OCI-LY7 (cell line): ENCODE results near the gene OPCML. TPM values are rescaled to one million over a fixed set of nuclear protein-coding genes. Genes with fewer than 3 reads are reported as not detected.

Experiments used
- BruUV-seq: library from RNA; stranded (reverse); fragments of 400-500 nt; replicated peaks from 2 replicates; lab custom pipeline; 2021; lab: Mats Ljungman, UMichigan
- CTCF ChIA-PET: fragments of 300-600 bp; sonication (Branson Sonifier 250); formaldehyde crosslinking; loops from one replicate; lab custom pipeline; 2022; ENCODE audit warnings: antibody characterized with exemption; ENCODE audit not compliant: unreplicated experiment; lab: Charles Lee
- POLR2A ChIA-PET: fragments of 300-600 bp; sonication (Branson Sonifier 250); formaldehyde crosslinking; loops from one replicate; lab custom pipeline; 2022; ENCODE audit warnings: antibody characterized with exemption; lab: Charles Lee
- DNase-seq: peaks from one replicate; pipeline ENCODE4 v3.0.0-alpha.2; 2015; ENCODE audit warnings: low spot score
- H2AFZ ChIP-seq: fragments of 200-600 bp; sonication (generic), shearing (Covaris generic); 2 replicates; pipeline ENCODE4 v1.6.1; 2014; ENCODE audit warnings: mild to moderate bottlenecking, antibody characterized with exemption, low read length, moderate library complexity
- H3K27ac ChIP-seq: fragments of 200-600 bp; sonication (generic); 2 replicates; pipeline ENCODE4 v1.5.1; 2014; ENCODE audit warnings: mixed run types, low read depth, mild to moderate bottlenecking, moderate library complexity, low read length, inconsistent platforms; ENCODE audit not compliant: poor library complexity, severe bottlenecking
- H3K36me3 ChIP-seq: fragments of 200-600 bp; sonication (generic); 2 replicates; pipeline ENCODE4 v1.6.1; 2014; ENCODE audit warnings: mild to moderate bottlenecking, antibody characterized with exemption, low read length, moderate library complexity, mixed read lengths; ENCODE audit not compliant: insufficient read depth
- H3K4me1 ChIP-seq: fragments of 200-600 bp; sonication (generic); 2 replicates; pipeline ENCODE4 v1.5.1; 2014; ENCODE audit warnings: mild to moderate bottlenecking, low read length; ENCODE audit not compliant: insufficient read depth, poor library complexity, severe bottlenecking
- H3K4me2 ChIP-seq: fragments of 200-600 bp; sonication (generic); 2 replicates; pipeline ENCODE4 v1.6.1; 2014; ENCODE audit warnings: mild to moderate bottlenecking, low read length
- H3K4me3 ChIP-seq: fragments of 200-600 bp; sonication (generic); 2 replicates; pipeline ENCODE4 v1.5.1; 2014; ENCODE audit warnings: mild to moderate bottlenecking, low read depth, low read length; ENCODE audit not compliant: poor library complexity, severe bottlenecking
- H3K79me2 ChIP-seq: fragments of 200-600 bp; sonication (generic); 2 replicates; pipeline ENCODE4 v1.6.1; 2016; ENCODE audit warnings: low read depth, mild to moderate bottlenecking, low read length, moderate library complexity, mixed read lengths; ENCODE audit not compliant: insufficient read depth
- H3K9me2 ChIP-seq: fragments of 200-600 bp; sonication (generic); 2 replicates; pipeline ENCODE4 v1.6.1; 2016; ENCODE audit warnings: mild to moderate bottlenecking, low read length, mixed read lengths; ENCODE audit not compliant: insufficient read depth
- H3K9me3 ChIP-seq: fragments of 200-600 bp; sonication (generic); 2 replicates; pipeline ENCODE4 v1.6.1; 2014; ENCODE audit warnings: mild to moderate bottlenecking, mixed run types, low read length, mixed read lengths
- H4K20me1 ChIP-seq: fragments of 200-600 bp; sonication (generic); 2 replicates; pipeline ENCODE4 v1.6.1; 2014; ENCODE audit warnings: mild to moderate bottlenecking, antibody characterized with exemption, low read length, moderate library complexity, mixed read lengths; ENCODE audit not compliant: insufficient read depth
- CTCF ChIP-seq: fragments of 200-600 bp; sonication (generic); conservative IDR thresholded peaks from 2 replicates; pipeline ENCODE4 v1.5.1; 2014; ENCODE audit warnings: mild to moderate bottlenecking, antibody characterized with exemption, low read length, moderate library complexity, mixed read lengths
- EZH2phosphoT487 ChIP-seq: fragments of 200-600 bp; sonication (generic); IDR thresholded peaks from 2 replicates; pipeline ENCODE4 v1.6.1; 2018; ENCODE audit warnings: low read depth, borderline replicate concordance, mild to moderate bottlenecking, mixed run types, antibody characterized with exemption, low read length, moderate library complexity, mixed read lengths
- intact Hi-C: fragments of 100-400 bp; cut with micrococcal nuclease; formaldehyde crosslinking; loops from one replicate; pipeline ENCODE4 v1.10.0; 2022; ENCODE audit not compliant: unreplicated experiment
- total RNA-seq, 2 experiments: library from RNA; depleted of rRNA in 1 of 2; stranded (reverse); fragments of >200 nt in 1 of 2; shearing (Covaris generic) in 1 of 2; gene quantifications; 2 replicates each; pipeline ENCODE4 v1.2.3, GENCODE V29; 2014 to 2022

Gene OPCML
- total RNA-seq, 2 experiments from 2014 or later: not detected

DNA sequence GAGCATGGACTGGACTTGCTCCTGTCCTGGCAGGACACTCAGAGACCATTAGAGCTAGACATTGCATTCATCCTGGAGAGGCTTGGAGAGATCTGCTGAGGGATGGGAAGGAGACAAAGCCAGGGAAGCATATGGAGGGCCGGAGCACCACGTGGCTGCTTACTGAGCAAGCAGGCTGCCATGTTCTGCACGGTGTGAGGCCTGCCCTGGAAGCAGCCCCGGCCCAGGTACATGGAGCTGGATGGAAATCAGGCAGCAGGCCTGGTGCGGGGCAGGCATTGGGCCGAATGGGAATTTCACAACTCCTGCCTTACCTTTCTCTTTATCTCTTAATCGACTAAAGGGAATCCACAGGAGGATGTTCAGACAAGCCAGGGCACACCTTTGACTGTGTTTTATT lies 371.5 kb downstream of the OPCML start:
- ChIA-PET POLR2A (interaction anchor here (0.7 kb wide), 1 partner anchor 860 kb away, joined by 3 read pairs; no protein-coding TSS in a partner anchor), CTCF (interaction anchor here (0.6 kb wide), 1 partner anchor 21 kb away, joined by 3 read pairs; no protein-coding TSS in a partner anchor)
- no peak overlapping the region for H3K27ac ChIP-seq
- DNase-seq: no peak
- no peaks in the 10 kb centered on the region for H3K9me2 ChIP-seq
- no peaks in the 10 kb centered on the region for H3K9me3 ChIP-seq
- no peaks in the 10 kb centered on the region for H3K36me3 ChIP-seq
- no peaks in the 10 kb centered on the region for H3K79me2 ChIP-seq
- H4K20me1 ChIP-seq: no peaks in the 10 kb centered on the region
- intact Hi-C loops: no loop called here
- no peaks in the 10 kb centered on the region for H3K4me1 ChIP-seq
- no peak overlapping the region for H3K4me2 ChIP-seq
- H2AFZ ChIP-seq: no peak overlapping the region
- TF ChIP-seq EZH2phosphoT487 (no peak), CTCF (no peak)
- H3K4me3 ChIP-seq: no peak overlapping the region
- no TSS peak for BruUV-seq

- no peak for DNase-seq
- no peaks in the 10 kb centered on the region for H4K20me1 ChIP-seq
- no peak overlapping the region for H3K27ac ChIP-seq
- ChIA-PET POLR2A (no interaction called here), CTCF (interaction anchor here (0.6 kb wide), 1 partner anchor 21 kb away, joined by 3 read pairs; no protein-coding TSS in a partner anchor)
- no peak overlapping the region for H2AFZ ChIP-seq
- BruUV-seq: no TSS peak
- H3K4me2 ChIP-seq: no peak overlapping the region
- intact Hi-C loops: no loop called here
- H3K9me3 ChIP-seq: no peaks in the 10 kb centered on the region
- H3K79me2 ChIP-seq: no peaks in the 10 kb centered on the region
- H3K4me1 ChIP-seq: no peaks in the 10 kb centered on the region
- no peaks in the 10 kb centered on the region for H3K9me2 ChIP-seq
- no peaks in the 10 kb centered on the region for H3K36me3 ChIP-seq
- TF ChIP-seq CTCF (no peak), EZH2phosphoT487 (no peak)
- H3K4me3 ChIP-seq: no peak overlapping the region
These were observed 375.1 kb downstream of the OPCML start for GRCh38 chr11:133156986-133157745.

- Histone ChIP-seq H3K79me2 (no peaks in the 10 kb centered on the region), H3K36me3 (no peaks in the 10 kb centered on the region), H3K4me3 (no peak overlapping the region), H2AFZ (no peak overlapping the region), H3K9me3 (no peaks in the 10 kb centered on the region), H4K20me1 (no peaks in the 10 kb centered on the region), H3K4me2 (no peak overlapping the region), H3K4me1 (no peaks in the 10 kb centered on the region), H3K27ac (no peak overlapping the region), H3K9me2 (no peaks in the 10 kb centered on the region)
- ChIA-PET CTCF (no interaction called here), POLR2A (no interaction called here)
- TF ChIP-seq CTCF (no peak), EZH2phosphoT487 (no peak)
- intact Hi-C loops: no loop called here
- DNase-seq: no peak
- BruUV-seq: no TSS peak
These were observed 377.5 kb downstream of the OPCML start for GRCh38 chr11:133154781-133155180.
